Breast epithelium (tissue), 3 donors: Measurements from ENCODE around the gene ACOXL.

ENCODE experiments used
- CTCF ChIP-seq, 3 donors: fragments of 450-650 bp; IDR thresholded peaks; one replicate each; pipeline ENCODE4 v1.5.1; 2016 to 2017; ENCODE audit warnings: antibody characterized with exemption in 3 of 3, mild to moderate bottlenecking in 3 of 3, moderate library complexity in 3 of 3
- POLR2AphosphoS5 ChIP-seq, 3 donors: sonication (generic); formaldehyde crosslinking; IDR thresholded peaks; one replicate each; pipeline ENCODE4 v1.6.1; 2017; ENCODE audit warnings: antibody characterized with exemption in 3 of 3

GRCh38 chr2:111045771-111046444 lies 313.5 kb downstream of the ACOXL start:
- TF ChIP-seq CTCF (IDR thresholded peaks at IDR 0.05) (no peak), POLR2AphosphoS5 (IDR thresholded peaks at IDR 0.05) (no peak)
